ENCODE results near the gene LRRC8D. TPM values are rescaled to one million over a fixed set of nuclear protein-coding genes. Genes with fewer than 3 reads are reported as not detected.

Gene LRRC8D
- polyA plus RNA-seq, 6 donors from 2014 or later = 27.1 to 51.3 (median 39.0) TPM

- no peaks in the 10 kb centered on the region for H3K9me3 Mint-ChIP-seq
- ATAC-seq (ENCODE audit: low read depth in 2 of 2) (no peak), DNase-seq (no peak)
- H3K4me1 Mint-ChIP-seq = peaks cover 0 to 5% (median 3%) of the 10 kb centered on the region in 3 donors
- H3K27me3 Mint-ChIP-seq = no peaks in the 10 kb centered on the region
- no peak overlapping the region for H3K4me3 Mint-ChIP-seq
- H3K36me3 Mint-ChIP-seq = peaks cover 0 to 1% of the 10 kb centered on the region in 2 donors
- no peak overlapping the region for H3K27ac Mint-ChIP-seq
Observed at GRCh38 chr1:89942825-89943658, 122.2 kb downstream of the LRRC8D start.

GRCh38 chr1:89943846-89944781, 123.3 kb downstream of the LRRC8D start:
- Mint-ChIP-seq H3K9me3 (no peaks in the 10 kb centered on the region), H3K4me1 (peaks cover 0 to 5% (median 3%) of the 10 kb centered on the region in 3 donors), H3K4me3 (no peak overlapping the region), H3K27ac (no peak overlapping the region), H3K27me3 (no peaks in the 10 kb centered on the region), H3K36me3 (peaks cover 0 to 4% of the 10 kb centered on the region in 2 donors)
- ATAC-seq (ENCODE audit: low read depth in 2 of 2) (no peak), DNase-seq (no peak)

- Mint-ChIP-seq H3K4me1 (peaks cover 0 to 2% (median 0%) of the 10 kb centered on the region in 3 donors), H3K27me3 (no peaks in the 10 kb centered on the region), H3K9me3 (no peaks in the 10 kb centered on the region), H3K4me3 (peak overlapping the region in 1 of 8 donors; percentile 49), H3K27ac (no peak overlapping the region), H3K36me3 (peaks cover 0 to 4% of the 10 kb centered on the region in 2 donors)
- ATAC-seq (ENCODE audit: low read depth in 2 of 2) = no peak
- no peak for DNase-seq
Observed at GRCh38 chr1:89945852-89946476, 125.1 kb downstream of the LRRC8D start.

GRCh38 chr1:89946532-89946931, 125.7 kb downstream of the LRRC8D start:
- no peak overlapping the region for H3K27ac Mint-ChIP-seq
- H3K27me3 Mint-ChIP-seq = no peaks in the 10 kb centered on the region
- no peaks in the 10 kb centered on the region for H3K4me1 Mint-ChIP-seq
- no peak overlapping the region for H3K4me3 Mint-ChIP-seq
- H3K9me3 Mint-ChIP-seq = no peaks in the 10 kb centered on the region
- DNase-seq (no peak), ATAC-seq (ENCODE audit: low read depth in 2 of 2) (no peak)
- H3K36me3 Mint-ChIP-seq = peaks cover 0 to 4% of the 10 kb centered on the region in 2 donors

GRCh38 chr1:89948722-89949345, 128.0 kb downstream of the LRRC8D start:
- Mint-ChIP-seq H3K9me3 (no peaks in the 10 kb centered on the region), H3K36me3 (peaks cover 0 to 4% of the 10 kb centered on the region in 2 donors), H3K27me3 (no peaks in the 10 kb centered on the region), H3K4me1 (peaks cover 0 to 4% (median 0%) of the 10 kb centered on the region in 3 donors), H3K27ac (no peak overlapping the region), H3K4me3 (no peak overlapping the region)
- ATAC-seq (ENCODE audit: low read depth in 2 of 2) (no peak), DNase-seq (no peak)

GRCh38 chr1:89949991-89950624, 129.3 kb downstream of the LRRC8D start:
- H3K27me3 Mint-ChIP-seq = no peaks in the 10 kb centered on the region
- H3K27ac Mint-ChIP-seq = no peak overlapping the region
- no peak for DNase-seq
- H3K36me3 Mint-ChIP-seq = peaks cover 0 to 4% of the 10 kb centered on the region in 2 donors
- ATAC-seq (ENCODE audit: low read depth in 2 of 2) = no peak
- H3K4me1 Mint-ChIP-seq = peaks cover 0 to 4% (median 0%) of the 10 kb centered on the region in 3 donors
- no peak overlapping the region for H3K4me3 Mint-ChIP-seq
- H3K9me3 Mint-ChIP-seq = no peaks in the 10 kb centered on the region

- no peak for DNase-seq
- Mint-ChIP-seq H3K4me1 (peaks cover 0 to 4% (median 0%) of the 10 kb centered on the region in 3 donors), H3K9me3 (no peaks in the 10 kb centered on the region), H3K36me3 (peaks cover 0 to 4% of the 10 kb centered on the region in 2 donors), H3K27ac (no peak overlapping the region), H3K4me3 (no peak overlapping the region), H3K27me3 (no peaks in the 10 kb centered on the region)
- ATAC-seq (ENCODE audit: low read depth in 2 of 2) = no peak
Observed at GRCh38 chr1:89950703-89951102, 129.9 kb downstream of the LRRC8D start.

- H3K4me1 Mint-ChIP-seq = peaks cover 5 to 8% (median 6%) of the 10 kb centered on the region in 3 donors
- DNase-seq (no peak), ATAC-seq (ENCODE audit: low read depth in 2 of 2) (no peak)
- no peaks in the 10 kb centered on the region for H3K27me3 Mint-ChIP-seq
- H3K9me3 Mint-ChIP-seq = no peaks in the 10 kb centered on the region
- H3K36me3 Mint-ChIP-seq = peaks cover 0 to 4% of the 10 kb centered on the region in 2 donors
- H3K27ac Mint-ChIP-seq = no peak overlapping the region
- H3K4me3 Mint-ChIP-seq = no peak overlapping the region
Observed at GRCh38 chr1:89951766-89952604, 131.2 kb downstream of the LRRC8D start.

GRCh38 chr1:89952605-89953130, 131.8 kb downstream of the LRRC8D start:
- DNase-seq (no peak), ATAC-seq (ENCODE audit: low read depth in 2 of 2) (no peak)
- Mint-ChIP-seq H3K4me3 (no peak overlapping the region), H3K9me3 (no peaks in the 10 kb centered on the region), H3K27me3 (no peaks in the 10 kb centered on the region), H3K36me3 (peaks cover 0 to 4% of the 10 kb centered on the region in 2 donors), H3K4me1 (peaks cover 10 to 12% (median 11%) of the 10 kb centered on the region in 3 donors), H3K27ac (no peak overlapping the region)

- H3K36me3 Mint-ChIP-seq = peaks cover 0 to 2% of the 10 kb centered on the region in 2 donors
- peak; percentile 0 for DNase-seq
- H3K4me1 Mint-ChIP-seq = peaks cover 10 to 12% (median 11%) of the 10 kb centered on the region in 3 donors
- H3K27ac Mint-ChIP-seq = no peak overlapping the region
- H3K27me3 Mint-ChIP-seq = no peaks in the 10 kb centered on the region
- H3K9me3 Mint-ChIP-seq = no peaks in the 10 kb centered on the region
- peak; percentile 37 to 47 for ATAC-seq (ENCODE audit: low read depth in 2 of 2)
- H3K4me3 Mint-ChIP-seq = peak overlapping the region in 1 of 8 donors; percentile 55
Observed at GRCh38 chr1:89953131-89953626, 132.3 kb downstream of the LRRC8D start.

- ATAC-seq (ENCODE audit: low read depth in 2 of 2) (no peak), DNase-seq (no peak)
- H3K4me3 Mint-ChIP-seq = no peak overlapping the region
- no peaks in the 10 kb centered on the region for H3K36me3 Mint-ChIP-seq
- peaks cover 10 to 12% (median 11%) of the 10 kb centered on the region in 3 donors for H3K4me1 Mint-ChIP-seq
- no peak overlapping the region for H3K27ac Mint-ChIP-seq
- H3K27me3 Mint-ChIP-seq = no peaks in the 10 kb centered on the region
- no peaks in the 10 kb centered on the region for H3K9me3 Mint-ChIP-seq
Observed at GRCh38 chr1:89953929-89954328, 133.1 kb downstream of the LRRC8D start.
